K562 (cell line): Measurements from ENCODE around the gene MKRN2OS.

Experiments
- CREB1 ChIP-seq, 2 experiments: sonication (generic) in 1 of 2; formaldehyde crosslinking in 1 of 2; IDR thresholded peaks; 2 replicates each; pipeline versions ENCODE4 v1.6.1 to v1.8.0; 2012 to 2022; ENCODE audit warnings: inconsistent platforms in 1 of 2, mild to moderate bottlenecking in 1 of 2, missing genetic modification reagents in 1 of 2, moderate library complexity in 1 of 2
- MAFK ChIP-seq: IDR thresholded peaks from 2 replicates; pipeline ENCODE4 v1.6.1; 2011; ENCODE audit warnings: low read length, improper control_type of control experiment
- POLR2AphosphoS5 ChIP-seq: IDR thresholded peaks from 2 replicates; pipeline ENCODE4 v1.6.1; 2011; ENCODE audit warnings: mild to moderate bottlenecking, low read depth, low read length, moderate library complexity; ENCODE audit not compliant: control insufficient read depth, insufficient read depth
- RFX5 ChIP-seq: IDR thresholded peaks from 2 replicates; pipeline ENCODE4 v1.6.1; 2011; ENCODE audit warnings: low read depth, mild to moderate bottlenecking, improper control_type of control experiment, low read length
- SP1 ChIP-seq: sonication (generic); formaldehyde crosslinking; IDR thresholded peaks from 2 replicates; pipeline ENCODE4 v1.8.1; 2022; ENCODE audit warnings: mild to moderate bottlenecking, missing genetic modification reagents
- ZBTB5 ChIP-seq: fragments of 450-650 bp; IDR thresholded peaks from 2 replicates; pipeline ENCODE4 v1.6.1; 2017; ENCODE audit warnings: antibody characterized with exemption
- ZBTB8A ChIP-seq: fragments of 450-650 bp; IDR thresholded peaks from 2 replicates; pipeline ENCODE4 v1.6.1; 2018; ENCODE audit warnings: mild to moderate bottlenecking, moderate library complexity; ENCODE audit not compliant: partially characterized antibody
- ZNF239 ChIP-seq: fragments of 250-450 bp; sonication (Bioruptor Pico); IDR thresholded peaks from 2 replicates; pipeline ENCODE4 v1.4.0; 2020; ENCODE audit warnings: mild to moderate bottlenecking
- ZNF609 ChIP-seq: sonication (generic); formaldehyde crosslinking; IDR thresholded peaks from 2 replicates; pipeline ENCODE4 v1.8.1; 2023; ENCODE audit warnings: missing genetic modification reagents, mild to moderate bottlenecking, borderline replicate concordance
- TF ChIP-seq, protein P1 (sequence below): fragments of 250-450 bp; sonication (Bioruptor Pico); IDR thresholded peaks from 2 replicates; pipeline ENCODE4 v1.5.1; 2021; ENCODE audit warnings: mild to moderate bottlenecking
- TF ChIP-seq, protein P2 (sequence below): sonication (generic); formaldehyde crosslinking; IDR thresholded peaks from 2 replicates; pipeline ENCODE4 v1.8.0; 2022; ENCODE audit warnings: missing genetic modification reagents, mild to moderate bottlenecking, borderline replicate concordance
- TF ChIP-seq, protein P3 (sequence below), 3 experiments: IDR thresholded peaks in 2 of 3; conservative IDR thresholded peaks in 1 of 3; 2 replicates each; pipeline ENCODE4 v1.5.1; 2011 to 2012; ENCODE audit warnings: low read length in 3 of 3, mild to moderate bottlenecking in 3 of 3, control low read depth in 2 of 3, improper control_type of control experiment in 1 of 3, inconsistent platforms in 1 of 3, low read depth in 1 of 3, mixed read lengths in 1 of 3, moderate library complexity in 1 of 3; ENCODE audit not compliant: insufficient read depth in 2 of 3
- TF ChIP-seq, protein P4 (sequence below): sonication (generic); formaldehyde crosslinking; IDR thresholded peaks from 2 replicates; pipeline ENCODE4 v1.8.0; 2022; ENCODE audit warnings: mild to moderate bottlenecking, missing genetic modification reagents

DNA sequence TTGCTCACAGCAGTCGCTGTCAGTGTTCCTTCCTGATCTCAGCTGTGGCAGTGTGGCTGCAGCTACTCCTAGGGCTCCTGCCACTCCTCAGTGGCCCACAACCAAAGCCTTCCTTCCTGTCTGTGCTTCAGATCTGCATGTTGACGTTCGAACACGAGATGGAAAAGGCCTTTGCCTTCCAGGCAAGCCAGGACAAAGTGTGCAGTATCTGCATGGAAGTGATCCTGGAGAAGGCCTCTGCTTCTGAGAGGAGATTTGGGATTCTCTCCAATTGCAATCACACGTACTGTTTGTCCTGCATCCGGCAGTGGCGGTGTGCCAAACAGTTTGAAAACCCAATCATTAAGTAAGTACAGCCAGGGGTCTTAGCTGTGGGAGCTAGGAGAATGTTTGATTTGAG is 29.4 kb upstream of the MKRN2OS start:
- no peak for TF ChIP-seq ZNF239
- TF ChIP-seq, protein P1, sequence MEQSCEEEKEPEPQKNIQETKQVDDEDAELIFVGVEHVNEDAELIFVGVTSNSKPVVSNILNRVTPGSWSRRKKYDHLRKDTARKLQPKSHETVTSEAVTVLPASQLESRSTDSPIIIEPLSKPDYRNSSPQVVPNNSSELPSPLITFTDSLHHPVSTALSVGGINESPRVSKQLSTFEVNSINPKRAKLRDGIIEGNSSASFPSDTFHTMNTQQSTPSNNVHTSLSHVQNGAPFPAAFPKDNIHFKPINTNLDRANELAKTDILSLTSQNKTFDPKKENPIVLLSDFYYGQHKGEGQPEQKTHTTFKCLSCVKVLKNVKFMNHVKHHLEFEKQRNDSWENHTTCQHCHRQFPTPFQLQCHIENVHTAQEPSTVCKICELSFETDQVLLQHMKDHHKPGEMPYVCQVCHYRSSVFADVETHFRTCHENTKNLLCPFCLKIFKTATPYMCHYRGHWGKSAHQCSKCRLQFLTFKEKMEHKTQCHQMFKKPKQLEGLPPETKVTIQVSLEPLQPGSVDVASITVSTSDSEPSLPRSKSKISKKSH, result no peak
- TF ChIP-seq, protein P2, sequence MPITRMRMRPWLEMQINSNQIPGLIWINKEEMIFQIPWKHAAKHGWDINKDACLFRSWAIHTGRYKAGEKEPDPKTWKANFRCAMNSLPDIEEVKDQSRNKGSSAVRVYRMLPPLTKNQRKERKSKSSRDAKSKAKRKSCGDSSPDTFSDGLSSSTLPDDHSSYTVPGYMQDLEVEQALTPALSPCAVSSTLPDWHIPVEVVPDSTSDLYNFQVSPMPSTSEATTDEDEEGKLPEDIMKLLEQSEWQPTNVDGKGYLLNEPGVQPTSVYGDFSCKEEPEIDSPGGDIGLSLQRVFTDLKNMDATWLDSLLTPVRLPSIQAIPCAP (CRISPR knock-in tag), result no peak
- no peak for TF ChIP-seq ZNF609 (CRISPR knock-in tag)
- TF ChIP-seq POLR2AphosphoS5, result no peak
- TF ChIP-seq, protein P3, sequence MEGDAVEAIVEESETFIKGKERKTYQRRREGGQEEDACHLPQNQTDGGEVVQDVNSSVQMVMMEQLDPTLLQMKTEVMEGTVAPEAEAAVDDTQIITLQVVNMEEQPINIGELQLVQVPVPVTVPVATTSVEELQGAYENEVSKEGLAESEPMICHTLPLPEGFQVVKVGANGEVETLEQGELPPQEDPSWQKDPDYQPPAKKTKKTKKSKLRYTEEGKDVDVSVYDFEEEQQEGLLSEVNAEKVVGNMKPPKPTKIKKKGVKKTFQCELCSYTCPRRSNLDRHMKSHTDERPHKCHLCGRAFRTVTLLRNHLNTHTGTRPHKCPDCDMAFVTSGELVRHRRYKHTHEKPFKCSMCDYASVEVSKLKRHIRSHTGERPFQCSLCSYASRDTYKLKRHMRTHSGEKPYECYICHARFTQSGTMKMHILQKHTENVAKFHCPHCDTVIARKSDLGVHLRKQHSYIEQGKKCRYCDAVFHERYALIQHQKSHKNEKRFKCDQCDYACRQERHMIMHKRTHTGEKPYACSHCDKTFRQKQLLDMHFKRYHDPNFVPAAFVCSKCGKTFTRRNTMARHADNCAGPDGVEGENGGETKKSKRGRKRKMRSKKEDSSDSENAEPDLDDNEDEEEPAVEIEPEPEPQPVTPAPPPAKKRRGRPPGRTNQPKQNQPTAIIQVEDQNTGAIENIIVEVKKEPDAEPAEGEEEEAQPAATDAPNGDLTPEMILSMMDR (IDR thresholded peaks at IDR 0.05 in 2 of 3, conservative IDR thresholded peaks at IDR 0.05 in 1 of 3; ENCODE audit: insufficient read depth in 2 of 3, low read depth in 1 of 3, low read length in 3 of 3), result no peak
- TF ChIP-seq, protein P4, sequence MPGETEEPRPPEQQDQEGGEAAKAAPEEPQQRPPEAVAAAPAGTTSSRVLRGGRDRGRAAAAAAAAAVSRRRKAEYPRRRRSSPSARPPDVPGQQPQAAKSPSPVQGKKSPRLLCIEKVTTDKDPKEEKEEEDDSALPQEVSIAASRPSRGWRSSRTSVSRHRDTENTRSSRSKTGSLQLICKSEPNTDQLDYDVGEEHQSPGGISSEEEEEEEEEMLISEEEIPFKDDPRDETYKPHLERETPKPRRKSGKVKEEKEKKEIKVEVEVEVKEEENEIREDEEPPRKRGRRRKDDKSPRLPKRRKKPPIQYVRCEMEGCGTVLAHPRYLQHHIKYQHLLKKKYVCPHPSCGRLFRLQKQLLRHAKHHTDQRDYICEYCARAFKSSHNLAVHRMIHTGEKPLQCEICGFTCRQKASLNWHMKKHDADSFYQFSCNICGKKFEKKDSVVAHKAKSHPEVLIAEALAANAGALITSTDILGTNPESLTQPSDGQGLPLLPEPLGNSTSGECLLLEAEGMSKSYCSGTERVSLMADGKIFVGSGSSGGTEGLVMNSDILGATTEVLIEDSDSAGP, result no peak
- TF ChIP-seq RFX5, result no peak
- TF ChIP-seq ZBTB8A, result no peak
- no peak for TF ChIP-seq CREB1 (IDR thresholded peaks at IDR 0.05)
- TF ChIP-seq CREB1 (CRISPR knock-in tag; IDR thresholded peaks at IDR 0.05), result no peak
- TF ChIP-seq SP1 (CRISPR knock-in tag), result no peak
- no peak for TF ChIP-seq ZBTB5
- no peak for TF ChIP-seq MAFK
